Measurements from ENCODE around the gene DYNLL1.

GRCh38 chr12:120472521-120472920 lies 23.4 kb upstream of the DYNLL1 start:
- TF ChIP-seq POLR2A (IDR thresholded peaks at IDR 0.05; ENCODE audit: low read length) (no peak), CHD4 (IDR thresholded peaks at IDR 0.05; ENCODE audit: borderline replicate concordance) (no peak), ZSCAN20 (CRISPR knock-in tag; IDR thresholded peaks at IDR 0.05) (no peak), ELK1 (IDR thresholded peaks at IDR 0.05; ENCODE audit: low read depth, low read length) (no peak), EP300 (IDR thresholded peaks at IDR 0.05) (no peak), USF2 (IDR thresholded peaks at IDR 0.05) (no peak), RAD21 (conservative IDR thresholded peaks at IDR 0.05 in 1 of 2, IDR thresholded peaks at IDR 0.05 in 1 of 2) (no peak), HDAC2 (IDR thresholded peaks at IDR 0.05) (no peak), JUN (IDR thresholded peaks at IDR 0.05) (no peak)
- TF ChIP-seq, protein P1, sequence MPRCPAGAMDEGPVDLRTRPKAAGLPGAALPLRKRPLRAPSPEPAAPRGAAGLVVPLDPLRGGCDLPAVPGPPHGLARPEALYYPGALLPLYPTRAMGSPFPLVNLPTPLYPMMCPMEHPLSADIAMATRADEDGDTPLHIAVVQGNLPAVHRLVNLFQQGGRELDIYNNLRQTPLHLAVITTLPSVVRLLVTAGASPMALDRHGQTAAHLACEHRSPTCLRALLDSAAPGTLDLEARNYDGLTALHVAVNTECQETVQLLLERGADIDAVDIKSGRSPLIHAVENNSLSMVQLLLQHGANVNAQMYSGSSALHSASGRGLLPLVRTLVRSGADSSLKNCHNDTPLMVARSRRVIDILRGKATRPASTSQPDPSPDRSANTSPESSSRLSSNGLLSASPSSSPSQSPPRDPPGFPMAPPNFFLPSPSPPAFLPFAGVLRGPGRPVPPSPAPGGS (IDR thresholded peaks at IDR 0.05): no peak
- TF ChIP-seq, protein P2, sequence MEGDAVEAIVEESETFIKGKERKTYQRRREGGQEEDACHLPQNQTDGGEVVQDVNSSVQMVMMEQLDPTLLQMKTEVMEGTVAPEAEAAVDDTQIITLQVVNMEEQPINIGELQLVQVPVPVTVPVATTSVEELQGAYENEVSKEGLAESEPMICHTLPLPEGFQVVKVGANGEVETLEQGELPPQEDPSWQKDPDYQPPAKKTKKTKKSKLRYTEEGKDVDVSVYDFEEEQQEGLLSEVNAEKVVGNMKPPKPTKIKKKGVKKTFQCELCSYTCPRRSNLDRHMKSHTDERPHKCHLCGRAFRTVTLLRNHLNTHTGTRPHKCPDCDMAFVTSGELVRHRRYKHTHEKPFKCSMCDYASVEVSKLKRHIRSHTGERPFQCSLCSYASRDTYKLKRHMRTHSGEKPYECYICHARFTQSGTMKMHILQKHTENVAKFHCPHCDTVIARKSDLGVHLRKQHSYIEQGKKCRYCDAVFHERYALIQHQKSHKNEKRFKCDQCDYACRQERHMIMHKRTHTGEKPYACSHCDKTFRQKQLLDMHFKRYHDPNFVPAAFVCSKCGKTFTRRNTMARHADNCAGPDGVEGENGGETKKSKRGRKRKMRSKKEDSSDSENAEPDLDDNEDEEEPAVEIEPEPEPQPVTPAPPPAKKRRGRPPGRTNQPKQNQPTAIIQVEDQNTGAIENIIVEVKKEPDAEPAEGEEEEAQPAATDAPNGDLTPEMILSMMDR (IDR thresholded peaks at IDR 0.05): no peak
- TF ChIP-seq, protein P3, sequence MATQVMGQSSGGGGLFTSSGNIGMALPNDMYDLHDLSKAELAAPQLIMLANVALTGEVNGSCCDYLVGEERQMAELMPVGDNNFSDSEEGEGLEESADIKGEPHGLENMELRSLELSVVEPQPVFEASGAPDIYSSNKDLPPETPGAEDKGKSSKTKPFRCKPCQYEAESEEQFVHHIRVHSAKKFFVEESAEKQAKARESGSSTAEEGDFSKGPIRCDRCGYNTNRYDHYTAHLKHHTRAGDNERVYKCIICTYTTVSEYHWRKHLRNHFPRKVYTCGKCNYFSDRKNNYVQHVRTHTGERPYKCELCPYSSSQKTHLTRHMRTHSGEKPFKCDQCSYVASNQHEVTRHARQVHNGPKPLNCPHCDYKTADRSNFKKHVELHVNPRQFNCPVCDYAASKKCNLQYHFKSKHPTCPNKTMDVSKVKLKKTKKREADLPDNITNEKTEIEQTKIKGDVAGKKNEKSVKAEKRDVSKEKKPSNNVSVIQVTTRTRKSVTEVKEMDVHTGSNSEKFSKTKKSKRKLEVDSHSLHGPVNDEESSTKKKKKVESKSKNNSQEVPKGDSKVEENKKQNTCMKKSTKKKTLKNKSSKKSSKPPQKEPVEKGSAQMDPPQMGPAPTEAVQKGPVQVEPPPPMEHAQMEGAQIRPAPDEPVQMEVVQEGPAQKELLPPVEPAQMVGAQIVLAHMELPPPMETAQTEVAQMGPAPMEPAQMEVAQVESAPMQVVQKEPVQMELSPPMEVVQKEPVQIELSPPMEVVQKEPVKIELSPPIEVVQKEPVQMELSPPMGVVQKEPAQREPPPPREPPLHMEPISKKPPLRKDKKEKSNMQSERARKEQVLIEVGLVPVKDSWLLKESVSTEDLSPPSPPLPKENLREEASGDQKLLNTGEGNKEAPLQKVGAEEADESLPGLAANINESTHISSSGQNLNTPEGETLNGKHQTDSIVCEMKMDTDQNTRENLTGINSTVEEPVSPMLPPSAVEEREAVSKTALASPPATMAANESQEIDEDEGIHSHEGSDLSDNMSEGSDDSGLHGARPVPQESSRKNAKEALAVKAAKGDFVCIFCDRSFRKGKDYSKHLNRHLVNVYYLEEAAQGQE (IDR thresholded peaks at IDR 0.05): no peak

Measured in A549 (cell line).